NCI-H774 (cell line): ENCODE results near the gene ARFGAP3.
"Not testable (repeated sequence)": the region's sequence is repeated elsewhere in the genome, so short reads cannot be mapped to it uniquely, and the experiment has no call there.

ENCODE experiments used
- DNase-seq: peaks from one replicate; lab custom pipeline; 2025; lab: John Stamatoyannopoulos, UW

Gene ARFGAP3

GRCh38 chr22:42768385-42769035 lies 88.6 kb downstream of the ARFGAP3 start:
- no peak for DNase-seq

GRCh38 chr22:42766860-42767259 lies 90.2 kb downstream of the ARFGAP3 start:
- DNase-seq = no peak

GRCh38 chr22:42764895-42765363 lies 92.1 kb downstream of the ARFGAP3 start:
- no peak for DNase-seq

- DNase-seq = no peak
These were observed 93.0 kb downstream of the ARFGAP3 start for GRCh38 chr22:42763965-42764480.

- no peak for DNase-seq
These were observed 96.1 kb downstream of the ARFGAP3 start for GRCh38 chr22:42760806-42761565.

GRCh38 chr22:42758931-42759629 lies 98.0 kb downstream of the ARFGAP3 start:
- DNase-seq = no peak

- not testable (repeated sequence) for DNase-seq
These were observed 101.5 kb downstream of the ARFGAP3 start for GRCh38 chr22:42755553-42755952.

GRCh38 chr22:42755121-42755520 lies 102.0 kb downstream of the ARFGAP3 start:
- DNase-seq = not testable (repeated sequence)

GRCh38 chr22:42754658-42755057 lies 102.4 kb downstream of the ARFGAP3 start:
- no peak for DNase-seq

- DNase-seq = no peak
These were observed 104.2 kb downstream of the ARFGAP3 start for GRCh38 chr22:42752912-42753311.

GRCh38 chr22:42752230-42752746 lies 104.8 kb downstream of the ARFGAP3 start:
- DNase-seq = no peak

- DNase-seq = not testable (repeated sequence)
These were observed 106.7 kb downstream of the ARFGAP3 start for GRCh38 chr22:42750421-42750820.

- DNase-seq = no peak
These were observed 109.2 kb downstream of the ARFGAP3 start for GRCh38 chr22:42747701-42748513.
